ENCODE data around the gene GPX4. TPM values are rescaled to one million over a fixed set of nuclear protein-coding genes. Genes with fewer than 3 reads are reported as not detected.

GPX4 gene
- total and polyA plus RNA-seq, 3 donors from 2014 or later = 1,153 to 1,893 (median 1,773) TPM

- WGBS, 2 donors = 14 to 25% methylated on average over 25 to 47 of the region's 51 CpGs
- peak; percentile 92 for DNase-seq
- no peaks in the 10 kb centered on the region for H3K9me3 ChIP-seq
Measured at GRCh38 chr19:1082165-1082927, 21.4 kb upstream of the GPX4 start.

GRCh38 chr19:1082928-1083816 lies 20.6 kb upstream of the GPX4 start:
- Histone ChIP-seq H3K27me3 (no peaks in the 10 kb centered on the region), H3K4me1 (no peaks in the 10 kb centered on the region), H3K27ac (no peak overlapping the region), H3K36me3 (ENCODE audit: low read depth, missing control alignments) (no peaks in the 10 kb centered on the region), H3K9me3 (no peaks in the 10 kb centered on the region), H3K4me3 (peak overlapping the region; percentile 9 to 53)
- 37 to 70% methylated on average over 30 to 59 of the region's 59 CpGs for WGBS, 2 donors
- DNase-seq = no peak
- intact Hi-C loops (cut with DNase I; ENCODE audit: low total_unique reads) = no loop called here
- no peak for TF ChIP-seq POLR2A (IDR thresholded peaks at IDR 0.05)
- no peak for TF ChIP-seq CTCF (IDR thresholded peaks at IDR 0.05)

More at GRCh38 chr19:1082165-1082927, 21.4 kb upstream of the GPX4 start:
- no peak for TF ChIP-seq CTCF (IDR thresholded peaks at IDR 0.05)
- no peak for TF ChIP-seq POLR2A (IDR thresholded peaks at IDR 0.05)
- no peaks in the 10 kb centered on the region for H3K4me1 ChIP-seq
- intact Hi-C loops (cut with DNase I; ENCODE audit: low total_unique reads) = no loop called here
- no peaks in the 10 kb centered on the region for H3K36me3 ChIP-seq (ENCODE audit: low read depth, missing control alignments)
- H3K4me3 ChIP-seq = peak overlapping the region; percentile 9 to 53
- no peak overlapping the region for H3K27ac ChIP-seq
- no peaks in the 10 kb centered on the region for H3K27me3 ChIP-seq

GRCh38 chr19:1084024-1084868 lies 19.5 kb upstream of the GPX4 start:
- TF ChIP-seq POLR2A (IDR thresholded peaks at IDR 0.05) (no peak), CTCF (IDR thresholded peaks at IDR 0.05) (no peak)
- 62 to 80% methylated on average over 14 to 42 of the region's 43 CpGs for WGBS, 2 donors
- Histone ChIP-seq H3K4me3 (no peak overlapping the region), H3K27ac (no peak overlapping the region), H3K27me3 (no peaks in the 10 kb centered on the region), H3K9me3 (no peaks in the 10 kb centered on the region), H3K36me3 (ENCODE audit: low read depth, missing control alignments) (no peaks in the 10 kb centered on the region), H3K4me1 (no peaks in the 10 kb centered on the region)
- intact Hi-C loops (cut with DNase I; ENCODE audit: low total_unique reads) = no loop called here
- no peak for DNase-seq

- TF ChIP-seq POLR2A (IDR thresholded peaks at IDR 0.05) (no peak), CTCF (IDR thresholded peaks at IDR 0.05) (no peak)
- intact Hi-C loops (cut with DNase I; ENCODE audit: low total_unique reads) = no loop called here
- Histone ChIP-seq H3K9me3 (no peaks in the 10 kb centered on the region), H3K4me3 (no peak overlapping the region), H3K36me3 (ENCODE audit: low read depth, missing control alignments) (no peaks in the 10 kb centered on the region), H3K4me1 (no peaks in the 10 kb centered on the region), H3K27me3 (no peaks in the 10 kb centered on the region), H3K27ac (no peak overlapping the region)
- DNase-seq = no peak
- 83 to 88% methylated on average over 8 of the region's 8 CpGs for WGBS, 2 donors
Measured at GRCh38 chr19:1085053-1085658, 18.6 kb upstream of the GPX4 start.

All from testis (tissue), 3 donors.